Effector memory CD4-positive, alpha-beta T cell (primary cell): ENCODE data around the gene DENND1A.
"Not testable (repeated sequence)": the region's sequence is repeated elsewhere in the genome, so short reads cannot be mapped to it uniquely, and the experiment has no call there.

Experiments
- DNase-seq, 3 donors: peaks; one replicate each; pipeline ENCODE4 v3.0.0-alpha.2; 2020
- H3K27ac ChIP-seq: 2 replicates; pipeline ENCODE4 v1.7.0; 2013; ENCODE audit warnings: mild to moderate bottlenecking, low read length, moderate library complexity; ENCODE audit not compliant: insufficient read depth, poor library complexity, severe bottlenecking
- H3K27me3 ChIP-seq: replicated peaks from 2 replicates; pipeline ENCODE4 v1.7.0; 2013; ENCODE audit warnings: mild to moderate bottlenecking, low read length; ENCODE audit not compliant: insufficient read depth, control insufficient read depth, poor library complexity, severe bottlenecking
- H3K36me3 ChIP-seq: 2 replicates; pipeline ENCODE4 v1.7.0; 2013; ENCODE audit warnings: mild to moderate bottlenecking, low read length, moderate library complexity; ENCODE audit not compliant: control insufficient read depth, insufficient read depth
- H3K4me1 ChIP-seq: 2 replicates; pipeline ENCODE4 v1.7.0; 2013; ENCODE audit warnings: low read length, mild to moderate bottlenecking; ENCODE audit not compliant: control insufficient read depth, insufficient read depth, poor library complexity, severe bottlenecking
- H3K4me3 ChIP-seq: 2 replicates; pipeline ENCODE4 v1.7.0; 2013; ENCODE audit warnings: low read length, low read depth, mild to moderate bottlenecking; ENCODE audit not compliant: insufficient read depth, poor library complexity, severe bottlenecking
- H3K9me3 ChIP-seq: 2 replicates; pipeline ENCODE4 v1.7.0; 2013; ENCODE audit warnings: mild to moderate bottlenecking, low read length, moderate library complexity; ENCODE audit not compliant: control insufficient read depth

The DENND1A gene

GRCh38 chr9:123893115-123893514 is 36.8 kb downstream of the DENND1A start:
- Histone ChIP-seq H3K4me1 (no peaks in the 10 kb centered on the region), H3K36me3 (no peaks in the 10 kb centered on the region), H3K27me3 (no peaks in the 10 kb centered on the region), H3K9me3 (no peaks in the 10 kb centered on the region), H3K27ac (no peak overlapping the region), H3K4me3 (no peak overlapping the region)
- no peak for DNase-seq

- DNase-seq = no peak
Measured at GRCh38 chr9:123887837-123888236, 42.1 kb downstream of the DENND1A start.

GRCh38 chr9:123885834-123886233 is 44.1 kb downstream of the DENND1A start:
- H3K27me3 ChIP-seq, H3K4me1 ChIP-seq, H3K36me3 ChIP-seq, H3K4me3 ChIP-seq, H3K27ac ChIP-seq, DNase-seq, H3K9me3 ChIP-seq: not testable (repeated sequence)

More at GRCh38 chr9:123887837-123888236, 42.1 kb downstream of the DENND1A start:
- no peaks in the 10 kb centered on the region for H3K36me3 ChIP-seq
- H3K4me1 ChIP-seq = no peaks in the 10 kb centered on the region
- no peaks in the 10 kb centered on the region for H3K27me3 ChIP-seq
- no peaks in the 10 kb centered on the region for H3K9me3 ChIP-seq
- H3K4me3 ChIP-seq = no peak overlapping the region
- no peak overlapping the region for H3K27ac ChIP-seq

GRCh38 chr9:123883634-123884033 is 46.3 kb downstream of the DENND1A start:
- no peaks in the 10 kb centered on the region for H3K9me3 ChIP-seq
- DNase-seq = no peak
- no peaks in the 10 kb centered on the region for H3K27me3 ChIP-seq
- H3K4me1 ChIP-seq = no peaks in the 10 kb centered on the region
- no peak overlapping the region for H3K27ac ChIP-seq
- no peak overlapping the region for H3K4me3 ChIP-seq
- H3K36me3 ChIP-seq = no peaks in the 10 kb centered on the region

GRCh38 chr9:123881604-123882003 is 48.3 kb downstream of the DENND1A start:
- Histone ChIP-seq H3K9me3 (no peaks in the 10 kb centered on the region), H3K27ac (no peak overlapping the region), H3K4me3 (no peak overlapping the region), H3K27me3 (no peaks in the 10 kb centered on the region), H3K36me3 (peaks cover 4% of the 10 kb centered on the region), H3K4me1 (no peaks in the 10 kb centered on the region)
- DNase-seq = no peak

GRCh38 chr9:123880420-123880819 is 49.5 kb downstream of the DENND1A start:
- no peak overlapping the region for H3K4me3 ChIP-seq
- H3K9me3 ChIP-seq = no peaks in the 10 kb centered on the region
- no peaks in the 10 kb centered on the region for H3K27me3 ChIP-seq
- H3K4me1 ChIP-seq = no peaks in the 10 kb centered on the region
- DNase-seq = no peak
- peaks cover 8% of the 10 kb centered on the region for H3K36me3 ChIP-seq
- no peak overlapping the region for H3K27ac ChIP-seq

GRCh38 chr9:123876750-123877149 is 53.2 kb downstream of the DENND1A start:
- Histone ChIP-seq H3K36me3 (peaks cover 8% of the 10 kb centered on the region), H3K4me1 (no peaks in the 10 kb centered on the region), H3K9me3 (no peaks in the 10 kb centered on the region), H3K27me3 (no peaks in the 10 kb centered on the region), H3K4me3 (no peak overlapping the region), H3K27ac (no peak overlapping the region)
- no peak for DNase-seq

- no peak for DNase-seq
- peaks cover 8% of the 10 kb centered on the region for H3K36me3 ChIP-seq
- no peak overlapping the region for H3K4me3 ChIP-seq
- H3K9me3 ChIP-seq = no peaks in the 10 kb centered on the region
- H3K27ac ChIP-seq = no peak overlapping the region
- H3K27me3 ChIP-seq = no peaks in the 10 kb centered on the region
- H3K4me1 ChIP-seq = peaks cover under 1% of the 10 kb centered on the region
Measured at GRCh38 chr9:123872710-123873109, 57.2 kb downstream of the DENND1A start.

GRCh38 chr9:123871781-123872180 is 58.1 kb downstream of the DENND1A start:
- Histone ChIP-seq H3K9me3 (no peaks in the 10 kb centered on the region), H3K27ac (no peak overlapping the region)

GRCh38 chr9:123868002-123868401 is 61.9 kb downstream of the DENND1A start:
- H3K9me3 ChIP-seq = no peaks in the 10 kb centered on the region
- H3K27ac ChIP-seq = no peak overlapping the region
- H3K36me3 ChIP-seq = no peaks in the 10 kb centered on the region
- peaks cover 6% of the 10 kb centered on the region for H3K4me1 ChIP-seq
- H3K27me3 ChIP-seq = no peaks in the 10 kb centered on the region
- DNase-seq = no peak
- H3K4me3 ChIP-seq = no peak overlapping the region

More at GRCh38 chr9:123871781-123872180, 58.1 kb downstream of the DENND1A start:
- no peak for DNase-seq
- Histone ChIP-seq H3K36me3 (peaks cover 5% of the 10 kb centered on the region), H3K4me1 (peaks cover 6% of the 10 kb centered on the region), H3K4me3 (no peak overlapping the region), H3K27me3 (no peaks in the 10 kb centered on the region)

GRCh38 chr9:123867034-123867433 is 62.9 kb downstream of the DENND1A start:
- H3K4me1 ChIP-seq = peaks cover 6% of the 10 kb centered on the region
- no peak overlapping the region for H3K4me3 ChIP-seq
- H3K9me3 ChIP-seq = no peaks in the 10 kb centered on the region
- no peaks in the 10 kb centered on the region for H3K27me3 ChIP-seq
- DNase-seq = no peak
- H3K36me3 ChIP-seq = no peaks in the 10 kb centered on the region
- no peak overlapping the region for H3K27ac ChIP-seq
